DOHH2 (cell line): ENCODE data around the gene IFT20.
A peak's percentile ranks its signal among the peaks of the same experiment; 100 is the strongest.

Experiments used
- CTCF ChIP-seq: fragments of 200-600 bp; sonication (generic); IDR thresholded peaks from one replicate; pipeline ENCODE4 v1.5.1; 2014; ENCODE audit warnings: antibody characterized with exemption, mild to moderate bottlenecking, low read depth, low read length; ENCODE audit not compliant: poor library complexity, severe bottlenecking
- EZH2phosphoT487 ChIP-seq: fragments of 200-600 bp; sonication (generic); IDR thresholded peaks from 2 replicates; pipeline ENCODE4 v1.6.1; 2017; ENCODE audit warnings: borderline replicate concordance, mild to moderate bottlenecking, antibody characterized with exemption, low read length, moderate library complexity, mixed read lengths

- peak; percentile 43 for TF ChIP-seq CTCF
- TF ChIP-seq EZH2phosphoT487, result no peak
Observed at GRCh38 chr17:28366605-28367004, 31.3 kb upstream of the IFT20 start.
